Vagina (tissue), 2 donors: ENCODE data around the gene GAD1.

ENCODE experiments used
- POLR2A ChIP-seq, 2 donors: fragments of 450-650 bp; IDR thresholded peaks; one replicate each; pipeline ENCODE4 v1.6.1; 2017; ENCODE audit warnings: antibody characterized with exemption in 2 of 2, mild to moderate bottlenecking in 2 of 2, moderate library complexity in 2 of 2
- TF ChIP-seq, protein P1 (sequence below), 3 experiments: fragments of 450-650 bp in 2 of 3; fragments of 200-600 bp in 1 of 3; sonication (generic) in 1 of 3; IDR thresholded peaks; one replicate each; pipeline ENCODE4 v1.5.1; 2017 to 2019; ENCODE audit warnings: antibody characterized with exemption in 3 of 3, mild to moderate bottlenecking in 2 of 3, moderate library complexity in 2 of 3

DNA sequence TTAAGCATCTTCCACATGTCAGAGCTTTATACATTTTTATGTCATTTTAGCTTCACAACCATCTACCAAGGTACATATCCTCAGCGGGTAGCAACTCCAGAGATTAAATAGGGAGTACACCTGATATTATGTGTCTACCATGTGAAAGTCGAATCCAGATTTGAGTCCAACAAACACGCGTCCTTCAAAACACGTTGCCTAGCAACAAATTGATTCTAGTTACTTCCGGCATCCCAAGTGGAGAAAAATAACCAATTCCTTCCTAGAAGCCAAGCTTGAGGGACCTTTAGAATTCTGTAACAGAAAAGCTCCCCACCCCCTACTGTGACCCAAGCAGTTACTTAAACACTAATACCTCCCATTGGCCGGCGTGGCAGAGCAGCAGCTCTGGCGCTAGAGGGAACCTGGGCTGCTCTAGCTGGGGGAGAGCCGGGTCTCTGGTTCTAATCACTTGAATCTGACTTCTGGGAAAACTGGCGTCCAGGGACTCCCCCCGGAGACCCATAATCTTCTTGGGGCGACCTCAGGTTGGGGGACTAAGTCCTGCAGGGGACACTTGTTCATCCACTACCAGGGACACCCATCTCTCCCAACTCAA, 46.6 kb upstream of the GAD1 start, which contains the start of gene ERICH2:
- TF ChIP-seq, protein P1, sequence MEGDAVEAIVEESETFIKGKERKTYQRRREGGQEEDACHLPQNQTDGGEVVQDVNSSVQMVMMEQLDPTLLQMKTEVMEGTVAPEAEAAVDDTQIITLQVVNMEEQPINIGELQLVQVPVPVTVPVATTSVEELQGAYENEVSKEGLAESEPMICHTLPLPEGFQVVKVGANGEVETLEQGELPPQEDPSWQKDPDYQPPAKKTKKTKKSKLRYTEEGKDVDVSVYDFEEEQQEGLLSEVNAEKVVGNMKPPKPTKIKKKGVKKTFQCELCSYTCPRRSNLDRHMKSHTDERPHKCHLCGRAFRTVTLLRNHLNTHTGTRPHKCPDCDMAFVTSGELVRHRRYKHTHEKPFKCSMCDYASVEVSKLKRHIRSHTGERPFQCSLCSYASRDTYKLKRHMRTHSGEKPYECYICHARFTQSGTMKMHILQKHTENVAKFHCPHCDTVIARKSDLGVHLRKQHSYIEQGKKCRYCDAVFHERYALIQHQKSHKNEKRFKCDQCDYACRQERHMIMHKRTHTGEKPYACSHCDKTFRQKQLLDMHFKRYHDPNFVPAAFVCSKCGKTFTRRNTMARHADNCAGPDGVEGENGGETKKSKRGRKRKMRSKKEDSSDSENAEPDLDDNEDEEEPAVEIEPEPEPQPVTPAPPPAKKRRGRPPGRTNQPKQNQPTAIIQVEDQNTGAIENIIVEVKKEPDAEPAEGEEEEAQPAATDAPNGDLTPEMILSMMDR (IDR thresholded peaks at IDR 0.05) = no peak
- no peak for TF ChIP-seq POLR2A (IDR thresholded peaks at IDR 0.05)
